Muscle of leg (tissue), 11 donors: ENCODE measurements around the gene OBSL1. TPM values are rescaled to one million over a fixed set of nuclear protein-coding genes. Genes with fewer than 3 reads are reported as not detected.
A peak's percentile ranks its signal among the peaks of the same experiment; 100 is the strongest.

Experiments used
- DNase-seq: peaks from one replicate; pipeline ENCODE4 v3.0.0; 2013
- H3K27ac ChIP-seq: one replicate; pipeline ENCODE4 v1.5.1; 2013; ENCODE audit warnings: mild to moderate bottlenecking, low read length, control low read depth
- H3K27me3 ChIP-seq: one replicate; pipeline ENCODE4 v1.6.1; 2013; ENCODE audit warnings: low read length; ENCODE audit not compliant: control insufficient read depth, insufficient read depth
- H3K36me3 ChIP-seq: one replicate; pipeline ENCODE4 v1.6.1; 2013; ENCODE audit warnings: low read length; ENCODE audit not compliant: control insufficient read depth, insufficient read depth
- H3K4me1 ChIP-seq: one replicate; pipeline ENCODE4 v1.6.1; 2013; ENCODE audit warnings: low read length; ENCODE audit not compliant: control insufficient read depth, insufficient read depth
- H3K4me3 ChIP-seq: one replicate; pipeline ENCODE4 v1.5.1; 2013; ENCODE audit warnings: low read length, control low read depth
- H3K9me3 ChIP-seq: replicated peaks from 2 replicates; pipeline ENCODE4 v1.6.1; 2013; ENCODE audit warnings: low read depth, low read length; ENCODE audit not compliant: control insufficient read depth
- WGBS: methylation state at CpG from one replicate; pipeline ENCODE4 v1.1.5; 2013; ENCODE audit warnings: missing lambda C conversion rate; ENCODE audit not compliant: insufficient coverage; 5-methylcytosine and 5-hydroxymethylcytosine counted together
- polyA plus RNA-seq, 8 donors: library from polyadenylated mRNA; unstranded; fragments of 120-200 nt; gene quantifications; one replicate each; pipeline versions ENCODE4 v1.2.1 to v1.2.3, GENCODE V29; 2013; ENCODE audit warnings: inconsistent platforms in 1 of 8, low replicate concordance in 1 of 8; ENCODE audit not compliant: insufficient read length in 8 of 8, insufficient read depth in 1 of 8
- total RNA-seq: library from RNA; stranded (reverse); fragments of 120-200 nt; gene quantifications from one replicate; pipeline ENCODE4 v1.2.4, GENCODE V29; 2013

Gene OBSL1
- total and polyA plus RNA-seq, 9 donors = 117 to 193 (median 156) TPM

DNA sequence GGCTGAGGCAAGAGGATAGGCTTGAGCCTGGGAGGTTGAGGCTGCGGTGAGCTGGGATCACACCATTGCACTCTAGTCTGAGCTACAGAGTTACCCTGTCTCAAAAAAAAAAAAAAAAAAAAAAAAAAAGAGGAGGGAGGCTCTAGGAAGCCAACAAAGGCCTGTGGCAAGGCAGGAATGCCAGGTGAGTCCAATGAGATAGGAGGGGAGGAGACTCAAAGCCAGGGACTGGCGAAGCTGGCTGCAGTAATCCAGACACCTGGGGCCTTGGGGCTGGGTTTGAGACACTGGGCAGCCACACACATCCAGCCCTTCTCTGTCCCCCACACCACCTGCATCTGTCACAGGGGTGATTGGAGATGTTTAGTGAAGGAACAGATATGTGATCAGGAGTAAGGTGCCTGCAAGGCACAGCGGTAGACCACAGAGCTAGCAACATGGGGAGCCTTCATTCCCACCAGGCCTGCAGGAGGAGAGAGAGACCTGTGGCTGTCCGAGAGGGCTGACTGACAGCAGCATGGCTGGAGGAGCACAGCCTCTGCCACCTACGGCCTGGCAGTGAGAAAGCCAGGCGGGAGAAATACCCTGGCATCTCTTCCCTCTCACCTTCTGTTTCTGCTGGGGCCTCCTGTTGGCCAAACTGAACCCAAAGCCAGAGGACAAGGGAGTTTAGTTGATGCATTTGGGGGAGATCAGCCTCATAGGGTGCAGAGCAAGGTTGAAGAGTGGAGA, 37.2 kb downstream of the OBSL1 start:
- no peaks in the 10 kb centered on the region for H3K9me3 ChIP-seq
- 78% methylated on average over 1 of the region's 6 CpGs for WGBS
- peaks cover 30% of the 10 kb centered on the region for H3K27me3 ChIP-seq
- peaks cover 22% of the 10 kb centered on the region for H3K4me1 ChIP-seq
- no peak for DNase-seq
- no peak overlapping the region for H3K4me3 ChIP-seq
- H3K27ac ChIP-seq = no peak overlapping the region
- H3K36me3 ChIP-seq = peaks cover 8% of the 10 kb centered on the region

DNA sequence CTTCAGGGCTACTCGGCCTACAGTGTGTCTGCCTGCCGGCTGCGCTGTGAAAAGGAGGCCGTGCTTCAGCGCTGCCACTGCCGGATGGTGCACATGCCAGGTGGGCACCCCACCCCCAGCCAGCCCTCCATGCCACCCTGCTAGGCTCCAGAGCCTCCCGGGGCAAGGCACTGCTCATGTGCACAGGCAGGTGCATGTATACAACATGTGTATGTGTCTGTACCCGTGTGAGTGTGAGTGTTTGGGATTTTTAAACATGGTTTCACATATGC, 39.0 kb downstream of the OBSL1 start:
- Histone ChIP-seq H3K9me3 (no peaks in the 10 kb centered on the region), H3K27ac (no peak overlapping the region), H3K4me3 (no peak overlapping the region), H3K4me1 (peaks cover 8% of the 10 kb centered on the region), H3K36me3 (no peaks in the 10 kb centered on the region), H3K27me3 (peaks cover 39% of the 10 kb centered on the region)
- no peak for DNase-seq
- WGBS = 82% methylated on average over 8 of the region's 8 CpGs

DNA sequence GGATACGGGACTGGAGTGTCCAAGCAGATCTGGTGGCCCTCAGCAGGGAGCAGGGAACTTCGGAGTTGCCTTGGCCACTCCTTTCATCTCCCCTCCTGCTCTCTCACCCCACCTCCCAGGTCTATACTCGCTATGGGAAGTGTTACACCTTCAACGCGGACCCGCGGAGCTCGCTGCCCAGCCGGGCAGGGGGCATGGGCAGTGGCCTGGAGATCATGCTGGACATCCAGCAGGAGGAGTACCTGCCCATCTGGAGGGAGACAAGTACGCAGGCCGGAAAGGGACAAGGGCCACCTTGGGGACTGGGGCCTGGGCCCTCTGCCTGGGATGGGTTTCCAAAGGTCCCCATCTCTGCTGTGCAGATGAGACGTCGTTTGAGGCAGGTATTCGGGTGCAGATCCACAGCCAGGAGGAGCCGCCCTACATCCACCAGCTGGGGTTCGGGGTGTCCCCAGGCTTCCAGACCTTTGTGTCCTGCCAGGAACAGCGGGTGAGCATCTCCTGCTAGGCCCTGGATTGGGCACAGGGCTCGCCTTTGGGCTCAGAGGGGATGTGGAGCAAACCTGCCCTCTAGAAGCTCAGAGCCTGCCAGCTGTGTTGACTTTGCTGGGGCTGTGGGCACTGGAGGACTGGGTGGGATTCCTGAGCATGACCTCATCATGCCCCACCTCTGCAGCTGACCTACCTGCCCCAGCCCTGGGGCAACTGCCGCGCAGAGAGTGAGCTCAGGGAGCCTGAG, 39.5 kb downstream of the OBSL1 start:
- Histone ChIP-seq H3K27ac (no peak overlapping the region), H3K4me1 (peaks cover 12% of the 10 kb centered on the region), H3K9me3 (no peaks in the 10 kb centered on the region), H3K4me3 (no peak overlapping the region), H3K36me3 (no peaks in the 10 kb centered on the region), H3K27me3 (peaks cover 42% of the 10 kb centered on the region)
- WGBS = 69% methylated on average over 14 of the region's 20 CpGs
- DNase-seq = no peak

DNA sequence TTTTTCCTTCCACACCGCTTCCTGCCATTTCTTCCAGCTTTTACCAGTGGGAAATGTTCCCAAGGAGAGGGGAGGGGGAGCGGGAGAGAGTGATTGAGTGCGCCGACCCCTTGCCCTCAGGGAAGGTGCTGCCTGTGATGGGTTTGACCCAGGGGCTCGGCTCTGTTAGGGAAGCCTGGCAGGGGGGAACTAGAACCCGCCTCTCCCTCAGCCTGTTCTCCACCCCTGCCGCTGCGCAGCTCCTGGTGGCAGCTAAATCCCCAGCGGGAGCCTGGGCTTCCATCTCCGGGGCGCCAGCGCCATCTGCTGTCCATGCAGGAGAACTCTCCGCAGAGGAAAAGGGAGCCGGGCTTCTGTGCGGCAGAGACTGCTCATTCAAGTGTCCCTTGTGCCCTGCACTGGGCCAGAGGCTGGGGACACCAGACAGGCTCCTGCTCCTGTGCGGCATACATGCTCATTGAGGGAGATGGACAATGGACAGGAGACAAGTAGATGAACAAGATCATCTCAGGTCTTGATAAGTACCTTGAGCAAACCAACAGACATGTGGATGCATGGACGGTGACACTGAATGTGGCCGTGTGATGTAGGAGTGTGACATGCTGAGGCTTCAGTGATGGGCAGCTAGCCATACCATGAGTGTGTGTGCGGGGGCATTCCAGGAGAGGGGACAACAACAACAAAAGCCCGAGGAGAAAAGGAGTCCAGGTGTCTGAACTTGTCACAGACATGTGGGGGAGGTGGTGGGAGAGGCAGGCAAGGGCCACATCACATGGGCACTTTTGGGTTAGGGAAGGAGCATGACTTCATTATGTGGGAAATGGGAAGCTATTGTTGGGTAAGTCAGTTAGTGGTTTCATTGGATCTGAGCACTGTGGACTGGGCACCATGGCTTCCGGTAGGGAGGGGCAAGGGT, 41.0 kb downstream of the OBSL1 start:
- Histone ChIP-seq H3K4me1 (peaks cover 15% of the 10 kb centered on the region), H3K27ac (no peak overlapping the region), H3K36me3 (no peaks in the 10 kb centered on the region), H3K4me3 (peak overlapping the region; percentile 11), H3K9me3 (no peaks in the 10 kb centered on the region), H3K27me3 (peaks cover 55% of the 10 kb centered on the region)
- DNase-seq = peak; percentile 88
- WGBS = 15% methylated on average over 16 of the region's 21 CpGs

DNA sequence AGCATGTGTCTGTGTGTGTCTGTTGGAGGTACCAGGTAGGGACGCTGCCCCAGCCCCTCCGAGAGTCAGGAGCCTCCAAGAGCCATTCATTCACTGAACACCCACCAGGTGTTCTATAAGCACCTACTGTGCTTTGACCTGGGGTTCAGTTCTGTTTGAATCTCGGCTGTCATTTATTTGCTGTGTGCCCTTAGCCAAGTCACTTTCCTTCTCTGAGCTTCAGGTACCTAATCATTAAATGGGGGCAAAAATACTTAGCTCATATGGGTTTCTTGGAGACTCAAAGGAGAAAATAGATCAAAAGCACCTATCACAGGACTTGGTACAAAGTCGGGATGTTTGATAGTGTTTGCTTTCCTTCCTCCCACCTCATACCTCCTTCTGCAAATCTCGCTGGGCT, 43.9 kb downstream of the OBSL1 start:
- Histone ChIP-seq H3K27ac (no peak overlapping the region), H3K36me3 (no peaks in the 10 kb centered on the region), H3K27me3 (peaks cover 74% of the 10 kb centered on the region), H3K4me3 (no peak overlapping the region), H3K4me1 (peaks cover 22% of the 10 kb centered on the region), H3K9me3 (no peaks in the 10 kb centered on the region)
- 60% methylated on average over 1 of the region's 5 CpGs for WGBS
- DNase-seq = no peak

DNA sequence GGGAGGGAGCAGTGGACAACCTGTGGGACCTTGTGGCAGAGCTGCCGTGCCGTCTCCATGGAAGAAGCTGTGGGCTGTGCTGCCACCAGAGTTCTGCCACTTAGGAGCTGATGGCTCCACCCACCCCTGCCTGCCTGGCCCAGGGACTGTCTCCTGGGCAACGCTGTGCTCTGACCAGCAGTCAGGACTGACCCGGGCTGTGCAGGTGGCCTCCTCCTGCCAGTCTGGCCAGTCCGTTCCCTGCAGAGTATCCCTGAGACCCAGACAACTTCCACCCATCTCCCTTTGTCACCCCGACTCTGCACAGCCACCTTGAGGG, 44.3 kb downstream of the OBSL1 start:
- Histone ChIP-seq H3K27ac (no peak overlapping the region), H3K27me3 (peaks cover 76% of the 10 kb centered on the region), H3K36me3 (no peaks in the 10 kb centered on the region), H3K4me1 (peaks cover 26% of the 10 kb centered on the region), H3K9me3 (no peaks in the 10 kb centered on the region), H3K4me3 (no peak overlapping the region)
- 28% methylated on average over 5 of the region's 6 CpGs for WGBS
- DNase-seq = no peak

DNA sequence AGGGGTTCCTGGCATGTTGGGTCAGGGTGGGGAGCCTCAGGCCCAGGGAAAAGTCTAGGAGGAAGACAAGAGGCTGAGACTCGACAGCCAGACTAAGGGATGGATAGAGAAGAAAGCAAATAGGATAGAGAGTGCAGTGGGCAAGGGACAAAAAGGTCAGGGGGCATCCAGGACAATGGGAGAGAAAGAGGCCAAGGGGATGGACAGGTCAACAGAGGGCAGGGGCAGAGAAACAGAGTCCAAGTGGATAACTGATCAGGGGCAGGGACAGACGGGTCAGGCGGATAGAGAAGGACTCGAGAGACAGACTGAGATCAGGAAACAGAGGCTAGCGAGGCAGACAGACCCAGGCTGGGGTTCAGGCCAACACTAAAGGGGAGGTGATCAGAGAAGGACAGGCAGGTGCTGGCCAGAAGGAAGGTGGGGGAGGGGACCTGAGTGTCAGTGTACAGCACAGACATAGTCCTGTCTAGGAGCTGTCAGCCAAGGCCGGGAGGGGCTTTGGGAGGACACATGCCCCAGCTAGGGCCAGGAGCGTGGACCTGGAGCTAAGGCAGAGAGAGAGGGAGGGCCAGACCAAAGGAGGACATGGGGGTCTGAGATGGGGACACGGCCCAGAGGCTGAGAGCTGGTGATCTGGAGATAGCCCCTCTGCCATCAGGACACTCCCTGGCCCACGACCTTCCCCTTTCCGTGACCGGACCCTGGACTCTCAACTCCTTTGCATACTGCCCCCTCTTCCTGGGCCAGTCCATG, 44.8 kb downstream of the OBSL1 start:
- Histone ChIP-seq H3K27me3 (peaks cover 76% of the 10 kb centered on the region), H3K4me1 (peaks cover 31% of the 10 kb centered on the region), H3K4me3 (no peak overlapping the region), H3K36me3 (no peaks in the 10 kb centered on the region), H3K27ac (no peak overlapping the region), H3K9me3 (no peaks in the 10 kb centered on the region)
- WGBS = 54% methylated on average over 10 of the region's 11 CpGs
- no peak for DNase-seq

DNA sequence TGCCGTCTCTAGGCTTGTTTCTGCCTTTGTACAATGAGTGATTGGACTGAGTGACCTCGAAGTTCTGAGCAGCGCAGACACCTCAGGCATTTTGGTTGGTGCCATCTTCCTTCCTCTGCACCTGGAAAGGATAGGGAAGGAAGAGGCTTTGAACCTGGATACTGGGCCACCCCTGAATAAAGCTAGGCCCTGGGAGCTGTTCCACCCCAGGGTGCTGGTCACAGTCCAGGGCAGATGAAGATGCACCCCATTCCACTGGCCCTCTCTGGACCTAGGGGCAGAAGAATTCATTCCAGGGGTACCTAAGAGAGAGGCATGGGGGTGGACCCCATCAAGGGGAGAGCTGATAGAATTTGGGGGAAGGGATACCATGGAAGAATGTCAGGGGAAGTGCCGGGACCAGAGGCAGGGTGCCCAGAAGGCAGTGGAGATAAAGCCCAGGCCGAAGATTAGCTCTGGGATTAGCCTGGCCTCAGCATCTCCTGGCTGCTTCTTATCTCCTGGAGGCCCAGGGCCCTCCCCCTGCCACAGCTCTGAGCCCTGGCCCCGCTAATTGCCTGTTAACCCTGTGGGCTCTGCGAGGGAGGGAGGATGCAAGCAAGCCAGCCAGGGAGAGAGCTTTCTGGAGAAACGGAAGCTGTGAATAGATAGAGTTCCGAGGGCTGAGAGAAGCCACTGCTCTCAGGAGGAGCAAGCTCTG, 45.7 kb downstream of the OBSL1 start:
- H3K4me3 ChIP-seq = no peak overlapping the region
- WGBS = 74% methylated on average over 4 of the region's 9 CpGs
- H3K27me3 ChIP-seq = peaks cover 82% of the 10 kb centered on the region
- no peaks in the 10 kb centered on the region for H3K9me3 ChIP-seq
- no peak overlapping the region for H3K27ac ChIP-seq
- no peaks in the 10 kb centered on the region for H3K36me3 ChIP-seq
- no peak for DNase-seq
- peaks cover 39% of the 10 kb centered on the region for H3K4me1 ChIP-seq

DNA sequence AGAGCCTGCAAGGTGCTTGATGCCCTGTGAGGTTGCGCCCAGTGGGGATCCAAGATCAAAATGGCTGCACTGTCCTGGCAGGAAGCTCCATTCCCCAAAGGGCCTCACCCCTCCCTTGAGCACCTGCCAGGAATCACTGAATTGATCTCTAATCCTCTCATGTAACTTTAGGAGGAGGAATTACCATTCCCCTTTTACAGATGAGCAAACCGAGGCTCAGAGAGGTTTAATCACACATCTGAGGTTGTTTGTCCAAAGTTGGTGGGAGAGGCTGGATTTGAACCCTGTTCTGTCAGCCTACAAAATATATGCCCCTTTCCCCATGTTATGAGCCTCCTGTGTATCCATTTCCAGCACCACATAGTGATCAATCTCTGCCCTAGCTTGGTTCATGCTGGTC, 46.5 kb downstream of the OBSL1 start:
- no peak for DNase-seq
- 100% methylated on average over 1 of the region's 2 CpGs for WGBS
- no peak overlapping the region for H3K27ac ChIP-seq
- no peaks in the 10 kb centered on the region for H3K36me3 ChIP-seq
- H3K4me3 ChIP-seq = no peak overlapping the region
- H3K27me3 ChIP-seq = peaks cover 83% of the 10 kb centered on the region
- H3K4me1 ChIP-seq = peaks cover 41% of the 10 kb centered on the region
- H3K9me3 ChIP-seq = no peaks in the 10 kb centered on the region
